Osteoblast (primary cell): ENCODE data around the gene DNAI1. TPM values are rescaled to one million over a fixed set of nuclear protein-coding genes. Genes with fewer than 3 reads are reported as not detected.

Experiments
- DNase-seq: peaks from one replicate; pipeline ENCODE4 v3.0.0; 2011; ENCODE audit warnings: low spot score, mixed read lengths; ENCODE audit not compliant: insufficient read length; ENCODE audit errors: missing footprints
- H2AFZ ChIP-seq: 2 replicates; pipeline ENCODE4 v1.6.0; 2011; ENCODE audit warnings: mild to moderate bottlenecking, low read length
- H3K27ac ChIP-seq: 2 replicates; pipeline ENCODE4 v1.5.1; 2011; ENCODE audit warnings: mild to moderate bottlenecking, low read depth, low read length, moderate library complexity
- H3K27me3 ChIP-seq: 2 replicates; pipeline ENCODE4 v1.6.0; 2012; ENCODE audit warnings: mild to moderate bottlenecking, control low read depth, inconsistent platforms, low read length, moderate library complexity; ENCODE audit not compliant: insufficient read depth
- H3K36me3 ChIP-seq: 2 replicates; pipeline ENCODE4 v1.5.1; 2011; ENCODE audit warnings: mild to moderate bottlenecking, low read length, control low read depth, moderate library complexity; ENCODE audit not compliant: insufficient read depth
- H3K4me1 ChIP-seq: 2 replicates; pipeline ENCODE4 v1.5.1; 2011; ENCODE audit warnings: mild to moderate bottlenecking, low read length, control low read depth, moderate library complexity; ENCODE audit not compliant: insufficient read depth
- H3K4me2 ChIP-seq: 2 replicates; pipeline ENCODE4 v1.6.0; 2011; ENCODE audit warnings: mild to moderate bottlenecking, low read length; ENCODE audit not compliant: insufficient read depth
- H3K4me3 ChIP-seq: fragments of 200-600 bp; sonication (generic); 3 replicates; pipeline ENCODE4 v1.5.1; 2012; ENCODE audit warnings: mild to moderate bottlenecking, low read length, inconsistent platforms; ENCODE audit not compliant: insufficient read depth
- H3K79me2 ChIP-seq: 2 replicates; pipeline ENCODE4 v1.6.0; 2012; ENCODE audit warnings: mild to moderate bottlenecking, low read length, control low read depth, inconsistent platforms; ENCODE audit not compliant: insufficient read depth
- H3K9me3 ChIP-seq: 2 replicates; pipeline ENCODE4 v1.5.1; 2011; ENCODE audit warnings: low read depth, low read length, control low read depth
- H4K20me1 ChIP-seq: 2 replicates; pipeline ENCODE4 v1.6.0; 2012; ENCODE audit warnings: mild to moderate bottlenecking, low read length, control low read depth; ENCODE audit not compliant: insufficient read depth
- total RNA-seq: library from RNA; depleted of rRNA; stranded (reverse); fragments of >200 nt; gene quantifications from 2 replicates; pipeline ENCODE4 v1.2.3, GENCODE V29; 2012
- TF ChIP-seq, protein P1 (sequence below): IDR thresholded peaks from 2 replicates; pipeline ENCODE4 v1.5.1; 2011; ENCODE audit warnings: mild to moderate bottlenecking, low read depth, low read length, moderate library complexity; ENCODE audit errors: extremely low read depth

Gene DNAI1
- total RNA-seq, 1 donor: 47.4 TPM

DNA sequence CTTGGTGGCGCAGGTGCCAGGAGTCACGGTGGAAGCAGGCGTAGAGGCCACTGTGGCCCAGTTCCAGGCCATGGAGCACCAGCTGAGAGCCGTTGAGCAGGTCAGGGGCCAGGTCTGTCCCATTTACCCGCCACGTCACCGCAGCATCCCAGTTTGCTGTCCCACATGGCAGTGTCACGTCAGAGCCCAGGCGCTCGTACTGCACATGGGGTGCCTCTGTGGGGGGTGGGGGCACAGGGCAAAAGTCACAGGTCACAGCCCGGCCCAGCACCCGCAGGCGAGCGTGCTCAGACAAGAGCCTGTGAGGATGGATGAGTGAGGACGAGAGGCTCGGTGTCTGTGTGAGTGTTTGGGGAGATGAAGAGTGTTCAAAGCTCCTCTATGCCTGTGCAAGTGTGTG is 106.0 kb downstream of the DNAI1 start:
- no peak overlapping the region for H2AFZ ChIP-seq
- no peak for DNase-seq
- H3K36me3 ChIP-seq: no peaks in the 10 kb centered on the region
- no peaks in the 10 kb centered on the region for H3K9me3 ChIP-seq
- peaks cover 11% of the 10 kb centered on the region for H3K27me3 ChIP-seq
- no peak overlapping the region for H3K4me2 ChIP-seq
- no peaks in the 10 kb centered on the region for H3K4me1 ChIP-seq
- H3K79me2 ChIP-seq: no peaks in the 10 kb centered on the region
- TF ChIP-seq, protein P1, sequence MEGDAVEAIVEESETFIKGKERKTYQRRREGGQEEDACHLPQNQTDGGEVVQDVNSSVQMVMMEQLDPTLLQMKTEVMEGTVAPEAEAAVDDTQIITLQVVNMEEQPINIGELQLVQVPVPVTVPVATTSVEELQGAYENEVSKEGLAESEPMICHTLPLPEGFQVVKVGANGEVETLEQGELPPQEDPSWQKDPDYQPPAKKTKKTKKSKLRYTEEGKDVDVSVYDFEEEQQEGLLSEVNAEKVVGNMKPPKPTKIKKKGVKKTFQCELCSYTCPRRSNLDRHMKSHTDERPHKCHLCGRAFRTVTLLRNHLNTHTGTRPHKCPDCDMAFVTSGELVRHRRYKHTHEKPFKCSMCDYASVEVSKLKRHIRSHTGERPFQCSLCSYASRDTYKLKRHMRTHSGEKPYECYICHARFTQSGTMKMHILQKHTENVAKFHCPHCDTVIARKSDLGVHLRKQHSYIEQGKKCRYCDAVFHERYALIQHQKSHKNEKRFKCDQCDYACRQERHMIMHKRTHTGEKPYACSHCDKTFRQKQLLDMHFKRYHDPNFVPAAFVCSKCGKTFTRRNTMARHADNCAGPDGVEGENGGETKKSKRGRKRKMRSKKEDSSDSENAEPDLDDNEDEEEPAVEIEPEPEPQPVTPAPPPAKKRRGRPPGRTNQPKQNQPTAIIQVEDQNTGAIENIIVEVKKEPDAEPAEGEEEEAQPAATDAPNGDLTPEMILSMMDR: no peak
- H3K27ac ChIP-seq: no peak overlapping the region
- H3K4me3 ChIP-seq: no peak overlapping the region
- no peaks in the 10 kb centered on the region for H4K20me1 ChIP-seq

DNA sequence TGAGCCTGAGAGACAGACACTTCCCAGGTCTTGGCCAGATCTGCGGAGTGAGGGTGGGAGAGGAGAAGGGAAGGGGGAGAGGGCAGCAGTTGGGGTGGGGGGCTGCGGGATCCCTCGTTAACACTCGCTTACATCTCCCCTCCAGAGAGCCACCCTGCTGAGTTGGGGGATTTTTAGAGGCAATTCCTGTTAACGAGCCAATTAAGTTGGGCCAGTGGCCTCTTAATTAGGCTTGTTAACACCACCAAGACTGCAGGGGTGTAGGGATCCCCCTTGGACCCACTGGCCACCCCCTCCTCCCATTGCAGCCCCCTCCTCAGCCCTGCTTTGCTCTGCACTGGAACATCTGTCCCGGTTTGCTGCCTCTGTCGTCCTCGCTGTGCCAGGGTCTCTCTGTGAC is 107.3 kb downstream of the DNAI1 start:
- no peak for DNase-seq
- H3K27ac ChIP-seq: no peak overlapping the region
- H2AFZ ChIP-seq: no peak overlapping the region
- H4K20me1 ChIP-seq: no peaks in the 10 kb centered on the region
- H3K4me3 ChIP-seq: no peak overlapping the region
- peaks cover 11% of the 10 kb centered on the region for H3K27me3 ChIP-seq
- no peaks in the 10 kb centered on the region for H3K36me3 ChIP-seq
- no peak overlapping the region for H3K4me2 ChIP-seq
- H3K79me2 ChIP-seq: no peaks in the 10 kb centered on the region
- TF ChIP-seq, protein P1: no peak
- no peaks in the 10 kb centered on the region for H3K9me3 ChIP-seq
- no peaks in the 10 kb centered on the region for H3K4me1 ChIP-seq

DNA sequence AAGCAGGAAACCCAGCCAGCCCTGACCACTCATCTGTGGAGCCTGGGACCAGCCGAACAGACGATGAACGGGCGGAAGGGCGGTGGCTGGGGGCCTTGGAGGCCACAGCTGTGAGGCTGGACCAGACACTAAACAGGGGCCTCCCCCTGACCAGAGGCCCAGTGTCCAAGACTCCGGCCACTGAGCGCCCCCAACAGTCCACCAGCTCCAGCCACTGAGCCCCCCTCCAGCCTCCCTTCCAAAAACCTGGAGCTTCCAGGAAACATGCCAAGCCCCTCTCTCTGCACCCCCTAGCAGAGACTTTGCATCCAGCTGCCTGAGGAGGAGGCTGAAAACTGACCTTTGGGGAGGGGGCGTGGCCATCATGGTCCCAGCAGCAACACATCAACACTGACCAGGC is 107.7 kb downstream of the DNAI1 start:
- no peaks in the 10 kb centered on the region for H3K79me2 ChIP-seq
- no peaks in the 10 kb centered on the region for H3K36me3 ChIP-seq
- TF ChIP-seq, protein P1: no peak
- H2AFZ ChIP-seq: no peak overlapping the region
- H3K27me3 ChIP-seq: peaks cover 11% of the 10 kb centered on the region
- DNase-seq: no peak
- no peaks in the 10 kb centered on the region for H3K9me3 ChIP-seq
- no peak overlapping the region for H3K4me2 ChIP-seq
- no peaks in the 10 kb centered on the region for H4K20me1 ChIP-seq
- no peaks in the 10 kb centered on the region for H3K4me1 ChIP-seq
- no peak overlapping the region for H3K4me3 ChIP-seq
- H3K27ac ChIP-seq: no peak overlapping the region

DNA sequence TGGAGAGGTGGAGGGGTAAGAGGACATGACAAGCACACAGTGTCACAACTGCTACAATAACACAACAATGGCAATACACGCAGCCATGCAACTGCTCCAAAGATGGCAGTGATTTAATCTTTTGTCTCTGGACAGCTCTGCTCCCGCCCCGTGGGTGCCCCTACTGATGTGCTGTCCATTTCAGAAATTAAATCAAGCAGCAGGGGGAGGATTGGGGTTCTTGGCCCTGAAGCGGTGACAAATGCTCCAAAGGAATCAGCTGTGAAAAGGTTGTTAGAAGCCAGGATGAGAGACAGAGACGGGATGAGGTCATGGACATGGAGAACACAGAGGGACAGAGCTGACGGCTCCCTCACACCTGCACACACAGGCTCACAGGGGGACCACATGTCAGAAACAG is 108.4 kb downstream of the DNAI1 start:
- Histone ChIP-seq H2AFZ (no peak overlapping the region), H3K4me1 (no peaks in the 10 kb centered on the region), H3K4me3 (no peak overlapping the region), H3K27me3 (peaks cover 11% of the 10 kb centered on the region), H3K36me3 (no peaks in the 10 kb centered on the region), H3K4me2 (no peak overlapping the region), H4K20me1 (no peaks in the 10 kb centered on the region), H3K9me3 (no peaks in the 10 kb centered on the region), H3K79me2 (no peaks in the 10 kb centered on the region), H3K27ac (no peak overlapping the region)
- TF ChIP-seq, protein P1: no peak
- DNase-seq: no peak
